GM23338 (cell line): Measurements from ENCODE around the gene NKAIN2. TPM values are rescaled to one million over a fixed set of nuclear protein-coding genes. Genes with fewer than 3 reads are reported as not detected.

ENCODE experiments used
- ATAC-seq: fragments of 200-7000 bp; cut with Tn5 transposase; 3 replicates; pipeline ENCODE4 v1.9.1; 2020
- DNase-seq: peaks from one replicate; pipeline ENCODE4 v3.0.0-alpha.2; 2015; ENCODE audit warnings: low spot score
- H2AFZ ChIP-seq: fragments of 200-600 bp; sonication (generic); 2 replicates; pipeline ENCODE4 v1.8.0; 2016; ENCODE audit warnings: antibody characterized with exemption, mild to moderate bottlenecking, moderate library complexity
- H3F3A ChIP-seq: fragments of 200-600 bp; sonication (generic); replicated peaks from 2 replicates; pipeline ENCODE4 v1.8.0; 2017; ENCODE audit warnings: antibody characterized with exemption, mixed run types, low read depth
- H3K27ac ChIP-seq: fragments of 200-600 bp; sonication (generic); 2 replicates; pipeline ENCODE4 v1.6.1; 2016; ENCODE audit warnings: low read depth
- H3K27me3 ChIP-seq: fragments of 200-600 bp; sonication (generic); 2 replicates; pipeline ENCODE4 v1.8.0; 2016; ENCODE audit warnings: mild to moderate bottlenecking, mixed run types, moderate library complexity; ENCODE audit not compliant: insufficient read depth
- H3K36me3 ChIP-seq: fragments of 200-600 bp; sonication (generic); 2 replicates; pipeline ENCODE4 v1.8.0; 2016; ENCODE audit warnings: mild to moderate bottlenecking; ENCODE audit not compliant: insufficient read depth
- H3K4me1 ChIP-seq: fragments of 200-600 bp; sonication (generic); 2 replicates; pipeline ENCODE4 v1.8.0; 2016; ENCODE audit warnings: mild to moderate bottlenecking, moderate library complexity; ENCODE audit not compliant: insufficient read depth
- H3K4me2 ChIP-seq: fragments of 200-600 bp; sonication (generic); 2 replicates; pipeline ENCODE4 v1.7.1; 2017; ENCODE audit warnings: mixed run types
- H3K4me3 ChIP-seq: fragments of 200-600 bp; sonication (generic); 2 replicates; pipeline ENCODE4 v1.6.1; 2016; ENCODE audit warnings: mixed run types
- H3K79me2 ChIP-seq: fragments of 200-600 bp; sonication (generic); replicated peaks from 2 replicates; pipeline ENCODE4 v1.8.0; 2017; ENCODE audit warnings: mild to moderate bottlenecking; ENCODE audit not compliant: insufficient read depth
- H3K9me2 ChIP-seq: fragments of 200-600 bp; sonication (generic); 2 replicates; pipeline ENCODE4 v1.8.0; 2017; ENCODE audit not compliant: insufficient read depth
- H4K20me1 ChIP-seq: fragments of 200-600 bp; sonication (generic); replicated peaks from 2 replicates; pipeline ENCODE4 v1.8.0; 2017; ENCODE audit warnings: mild to moderate bottlenecking; ENCODE audit not compliant: insufficient read depth
- H3K27ac Mint-ChIP-seq: 2 replicates; pipeline ENCODE4 v1.8.0; 2020; ENCODE audit warnings: inconsistent platforms, mild to moderate bottlenecking, moderate library complexity, mixed read lengths
- H3K27me3 Mint-ChIP-seq: 3 replicates; pipeline ENCODE4 v1.8.0; 2022; ENCODE audit warnings: low read depth, mild to moderate bottlenecking, moderate library complexity, mixed read lengths, inconsistent platforms; ENCODE audit not compliant: insufficient read depth, poor library complexity
- H3K36me3 Mint-ChIP-seq: 3 replicates; pipeline ENCODE4 v1.8.0; 2021; ENCODE audit warnings: low read depth, mild to moderate bottlenecking, inconsistent platforms, moderate library complexity, mixed read lengths
- H3K4me1 Mint-ChIP-seq: 3 replicates; pipeline ENCODE4 v1.8.0; 2020; ENCODE audit warnings: mild to moderate bottlenecking, inconsistent platforms, mixed read lengths
- H3K4me3 Mint-ChIP-seq: 3 replicates; pipeline ENCODE4 v1.8.0; 2021; ENCODE audit warnings: moderate library complexity, mild to moderate bottlenecking, inconsistent platforms, mixed read lengths
- H3K9me3 Mint-ChIP-seq: 3 replicates; pipeline ENCODE4 v1.8.0; 2020; ENCODE audit warnings: moderate library complexity, mild to moderate bottlenecking, inconsistent platforms, mixed read lengths
- CREB1 ChIP-seq: fragments of 250-450 bp; sonication (Bioruptor Pico); IDR thresholded peaks from 2 replicates; pipeline ENCODE4 v1.5.0; 2020; ENCODE audit warnings: low read depth, mild to moderate bottlenecking, moderate library complexity
- CTCF ChIP-seq, 2 experiments: fragments of 200-600 bp in 1 of 2; sonication (generic) in 1 of 2; conservative IDR thresholded peaks; 2 replicates each; pipeline versions ENCODE4 v1.5.1 to v1.6.1; 2016 to 2017; ENCODE audit warnings: antibody characterized with exemption in 2 of 2, low read depth in 2 of 2, mild to moderate bottlenecking in 2 of 2, moderate library complexity in 1 of 2
- ETS1 ChIP-seq: IDR thresholded peaks from 2 replicates; pipeline ENCODE4 v1.6.1; 2016; ENCODE audit warnings: antibody characterized with exemption
- EZH2 ChIP-seq: fragments of 200-600 bp; sonication (generic); IDR thresholded peaks from one replicate; pipeline ENCODE4 v1.8.0; 2017; ENCODE audit warnings: antibody characterized with exemption, mild to moderate bottlenecking, low read depth; ENCODE audit not compliant: unreplicated experiment
- EZH2phosphoT487 ChIP-seq: fragments of 200-600 bp; sonication (generic); IDR thresholded peaks from one replicate; pipeline ENCODE4 v1.8.1; 2018; ENCODE audit warnings: antibody characterized with exemption; ENCODE audit not compliant: unreplicated experiment
- JUNB ChIP-seq: IDR thresholded peaks from one replicate; pipeline ENCODE4 v1.6.1; 2016; ENCODE audit warnings: antibody characterized with exemption; ENCODE audit not compliant: unreplicated experiment
- NANOG ChIP-seq: IDR thresholded peaks from 2 replicates; pipeline ENCODE4 v1.6.1; 2016; ENCODE audit warnings: antibody characterized with exemption, borderline replicate concordance
- POLR2AphosphoS5 ChIP-seq: IDR thresholded peaks from 2 replicates; pipeline ENCODE4 v1.6.1; 2016; ENCODE audit warnings: antibody characterized with exemption, low read depth
- REST ChIP-seq: IDR thresholded peaks from one replicate; pipeline ENCODE4 v1.6.1; 2018; ENCODE audit warnings: antibody characterized with exemption; ENCODE audit not compliant: unreplicated experiment
- STAT1 ChIP-seq: IDR thresholded peaks from one replicate; pipeline ENCODE4 v1.6.1; 2016; ENCODE audit warnings: antibody characterized with exemption; ENCODE audit not compliant: unreplicated experiment
- ZNF114 ChIP-seq: fragments of 250-450 bp; sonication (Bioruptor Pico); IDR thresholded peaks from 2 replicates; pipeline ENCODE4 v1.5.0; 2020; ENCODE audit warnings: mild to moderate bottlenecking, moderate library complexity
- ZNF331 ChIP-seq: fragments of 250-450 bp; sonication (Bioruptor Pico); IDR thresholded peaks from 2 replicates; pipeline ENCODE4 v1.5.0; 2020; ENCODE audit warnings: low read depth, mild to moderate bottlenecking, moderate library complexity
- ZNF462 ChIP-seq: fragments of 250-450 bp; sonication (Bioruptor Pico); IDR thresholded peaks from 2 replicates; pipeline ENCODE4 v1.5.0; 2020; ENCODE audit warnings: mild to moderate bottlenecking, moderate library complexity
- polyA plus RNA-seq: library from polyadenylated mRNA; unstranded; fragments of >200 nt; fragmentation: Nextera tagmentation; extraction: Ambion mirVana; gene quantifications from 2 replicates; pipeline ENCODE4 v1.2.1, GENCODE V29; 2016
- total RNA-seq: library from RNA; depleted of rRNA; stranded (reverse); fragments of >200 nt; shearing (Covaris generic); gene quantifications from 2 replicates; pipeline ENCODE4 v1.2.3, GENCODE V29; 2014

NKAIN2 gene
- total and polyA plus RNA-seq, 2 experiments from 2014 or later, result 0.39 to 1.1 TPM

GRCh38 chr6:123925350-123925749 lies 121.7 kb downstream of the NKAIN2 start (continued):
- no peak for TF ChIP-seq EZH2phosphoT487

- Mint-ChIP-seq H3K27me3 (peaks cover 2% of the 10 kb centered on the region), H3K4me1 (no peaks in the 10 kb centered on the region), H3K4me3 (no peak overlapping the region), H3K27ac (no peak overlapping the region), H3K9me3 (no peaks in the 10 kb centered on the region), H3K36me3 (no peaks in the 10 kb centered on the region)
- TF ChIP-seq ETS1 (no peak), ZNF331 (CRISPR knock-in tag) (no peak), NANOG (no peak), CREB1 (CRISPR knock-in tag) (no peak), EZH2phosphoT487 (no peak), EZH2 (no peak), REST (no peak), JUNB (no peak), ZNF114 (no peak), ZNF462 (CRISPR knock-in tag) (no peak), POLR2AphosphoS5 (no peak), STAT1 (no peak), CTCF (conservative IDR thresholded peaks at IDR 0.05; ENCODE audit: low read depth in 2 of 2) (no peak)
- H3K4me1 ChIP-seq, result no peaks in the 10 kb centered on the region
- no peak overlapping the region for H3K4me3 ChIP-seq
- no peak for ATAC-seq
- H3K79me2 ChIP-seq, result no peaks in the 10 kb centered on the region
- no peak overlapping the region for H3K4me2 ChIP-seq
- no peak overlapping the region for H3K27ac ChIP-seq
- H3K27me3 ChIP-seq, result no peaks in the 10 kb centered on the region
- no peaks in the 10 kb centered on the region; the same call in 1 of the 2 replicates for H3K9me2 ChIP-seq
- no peaks in the 10 kb centered on the region for H3F3A ChIP-seq
- H2AFZ ChIP-seq, result no peak overlapping the region
- no peaks in the 10 kb centered on the region for H4K20me1 ChIP-seq
- no peak for DNase-seq
- H3K36me3 ChIP-seq, result no peaks in the 10 kb centered on the region
Observed at GRCh38 chr6:123925842-123926399, 122.3 kb downstream of the NKAIN2 start.
